ES-I3 (cell line): ENCODE results near the gene ANGPTL8.

Experiments used
- H3K36me3 ChIP-seq: 2 replicates; pipeline ENCODE4 v1.6.1; 2013; ENCODE audit warnings: mild to moderate bottlenecking, low read length, control low read depth, moderate library complexity; ENCODE audit not compliant: insufficient read depth
- H3K4me1 ChIP-seq: 2 replicates; pipeline ENCODE4 v1.6.1; 2013; ENCODE audit warnings: mild to moderate bottlenecking, control low read depth, low read length; ENCODE audit not compliant: insufficient read depth
- H3K9ac ChIP-seq: 2 replicates; pipeline ENCODE4 v1.6.1; 2013; ENCODE audit warnings: low read depth, mild to moderate bottlenecking, low read length, moderate library complexity
- H3K9me3 ChIP-seq: 2 replicates; pipeline ENCODE4 v1.6.1; 2013; ENCODE audit warnings: mild to moderate bottlenecking, low read length, moderate library complexity; ENCODE audit not compliant: control insufficient read depth, insufficient read depth

The ANGPTL8 gene

GRCh38 chr19:11198769-11199424 is 40.5 kb upstream of the ANGPTL8 start:
- Histone ChIP-seq H3K9me3 (no peaks in the 10 kb centered on the region), H3K9ac (no peak overlapping the region), H3K4me1 (peaks cover 21% of the 10 kb centered on the region), H3K36me3 (no peaks in the 10 kb centered on the region)

- no peaks in the 10 kb centered on the region for H3K9me3 ChIP-seq
Measured at GRCh38 chr19:11199517-11199916, 39.9 kb upstream of the ANGPTL8 start.

GRCh38 chr19:11200015-11200574 is 39.3 kb upstream of the ANGPTL8 start:
- Histone ChIP-seq H3K9ac (no peak overlapping the region), H3K36me3 (no peaks in the 10 kb centered on the region), H3K9me3 (no peaks in the 10 kb centered on the region), H3K4me1 (peaks cover 21% of the 10 kb centered on the region)

More at GRCh38 chr19:11199517-11199916, 39.9 kb upstream of the ANGPTL8 start:
- H3K4me1 ChIP-seq: peaks cover 21% of the 10 kb centered on the region
- H3K36me3 ChIP-seq: no peaks in the 10 kb centered on the region
- H3K9ac ChIP-seq: no peak overlapping the region

- H3K9me3 ChIP-seq: no peaks in the 10 kb centered on the region
- H3K36me3 ChIP-seq: no peaks in the 10 kb centered on the region
- H3K4me1 ChIP-seq: peaks cover 16% of the 10 kb centered on the region
- H3K9ac ChIP-seq: no peak overlapping the region
Measured at GRCh38 chr19:11200931-11201330, 38.5 kb upstream of the ANGPTL8 start.

GRCh38 chr19:11201791-11202190 is 37.6 kb upstream of the ANGPTL8 start:
- peaks cover 16% of the 10 kb centered on the region for H3K4me1 ChIP-seq
- no peak overlapping the region for H3K9ac ChIP-seq
- H3K9me3 ChIP-seq: no peaks in the 10 kb centered on the region
- H3K36me3 ChIP-seq: no peaks in the 10 kb centered on the region

GRCh38 chr19:11202488-11203193 is 36.8 kb upstream of the ANGPTL8 start:
- Histone ChIP-seq H3K9ac (no peak overlapping the region), H3K4me1 (peaks cover 16% of the 10 kb centered on the region), H3K36me3 (no peaks in the 10 kb centered on the region), H3K9me3 (no peaks in the 10 kb centered on the region)

- H3K36me3 ChIP-seq: no peaks in the 10 kb centered on the region
- peaks cover 13% of the 10 kb centered on the region for H3K4me1 ChIP-seq
- no peaks in the 10 kb centered on the region for H3K9me3 ChIP-seq
- H3K9ac ChIP-seq: no peak overlapping the region
Measured at GRCh38 chr19:11203194-11204075, 36.0 kb upstream of the ANGPTL8 start.

GRCh38 chr19:11204076-11204602 is 35.3 kb upstream of the ANGPTL8 start:
- no peak overlapping the region for H3K9ac ChIP-seq
- no peaks in the 10 kb centered on the region for H3K9me3 ChIP-seq
- H3K4me1 ChIP-seq: peaks cover 6% of the 10 kb centered on the region
- H3K36me3 ChIP-seq: no peaks in the 10 kb centered on the region

GRCh38 chr19:11204943-11205349 is 34.5 kb upstream of the ANGPTL8 start:
- H3K9ac ChIP-seq: no peak overlapping the region
- H3K9me3 ChIP-seq: no peaks in the 10 kb centered on the region
- peaks cover 5% of the 10 kb centered on the region for H3K4me1 ChIP-seq
- H3K36me3 ChIP-seq: no peaks in the 10 kb centered on the region

- Histone ChIP-seq H3K9me3 (no peaks in the 10 kb centered on the region), H3K9ac (no peak overlapping the region), H3K4me1 (peaks cover 5% of the 10 kb centered on the region), H3K36me3 (no peaks in the 10 kb centered on the region)
Measured at GRCh38 chr19:11205939-11206570, 33.4 kb upstream of the ANGPTL8 start.

- Histone ChIP-seq H3K9ac (no peak overlapping the region), H3K36me3 (0 out of 2 replicates have a peak, but pooled peaks cover 2% of the 10 kb centered on the region), H3K4me1 (no peaks in the 10 kb centered on the region), H3K9me3 (no peaks in the 10 kb centered on the region)
Measured at GRCh38 chr19:11208561-11209471, 30.6 kb upstream of the ANGPTL8 start.

GRCh38 chr19:11209839-11210655 is 29.4 kb upstream of the ANGPTL8 start:
- H3K36me3 ChIP-seq: peaks cover 9% of the 10 kb centered on the region; the same call in 1 of the 2 replicates

More at GRCh38 chr19:11209839-11210655, 29.4 kb upstream of the ANGPTL8 start:
- H3K4me1 ChIP-seq: no peaks in the 10 kb centered on the region
- no peak overlapping the region for H3K9ac ChIP-seq
- no peaks in the 10 kb centered on the region for H3K9me3 ChIP-seq
